Measurements from ENCODE around the gene DMRT2.

Gene DMRT2

GRCh38 chr9:1048231-1048619, 1.9 kb upstream of the DMRT2 start:
- TF ChIP-seq POLR2AphosphoS5 (IDR thresholded peaks at IDR 0.05; ENCODE audit: low read depth, low read length), result no peak
- TF ChIP-seq POLR2A (IDR thresholded peaks at IDR 0.05; ENCODE audit: low read depth, low read length), result no peak
- no peak for TF ChIP-seq TAF1 (IDR thresholded peaks at IDR 0.05; ENCODE audit: borderline replicate concordance, low read depth, low read length)
- FAIRE-seq (no peak), DNase-seq (ENCODE audit: insufficient read length) (no peak)

GRCh38 chr9:1048811-1049210, 1.3 kb upstream of the DMRT2 start:
- FAIRE-seq (no peak), DNase-seq (ENCODE audit: insufficient read length) (no peak)
- no peak for TF ChIP-seq TAF1 (IDR thresholded peaks at IDR 0.05; ENCODE audit: borderline replicate concordance, low read depth, low read length)
- TF ChIP-seq POLR2AphosphoS5 (IDR thresholded peaks at IDR 0.05; ENCODE audit: low read depth, low read length), result no peak
- no peak for TF ChIP-seq POLR2A (IDR thresholded peaks at IDR 0.05; ENCODE audit: low read depth, low read length)

GRCh38 chr9:1049641-1050040, 516 bp upstream of the DMRT2 start:
- FAIRE-seq (no peak), DNase-seq (ENCODE audit: insufficient read length) (no peak)
- TF ChIP-seq TAF1 (IDR thresholded peaks at IDR 0.05; ENCODE audit: borderline replicate concordance, low read depth, low read length), result no peak
- no peak for TF ChIP-seq POLR2A (IDR thresholded peaks at IDR 0.05; ENCODE audit: low read depth, low read length)
- TF ChIP-seq POLR2AphosphoS5 (IDR thresholded peaks at IDR 0.05; ENCODE audit: low read depth, low read length), result no peak

GRCh38 chr9:1051210-1051583, 1.0 kb downstream of the DMRT2 start:
- TF ChIP-seq POLR2AphosphoS5 (IDR thresholded peaks at IDR 0.05; ENCODE audit: low read depth, low read length) (no peak), POLR2A (IDR thresholded peaks at IDR 0.05; ENCODE audit: low read depth, low read length) (no peak), TAF1 (IDR thresholded peaks at IDR 0.05; ENCODE audit: borderline replicate concordance, low read depth, low read length) (no peak)
- FAIRE-seq, result no peak
- DNase-seq (ENCODE audit: insufficient read length), result no peak

- no peak for DNase-seq (ENCODE audit: insufficient read length)
- FAIRE-seq, result no peak
- no peak for TF ChIP-seq POLR2AphosphoS5 (IDR thresholded peaks at IDR 0.05; ENCODE audit: low read depth, low read length)
- no peak for TF ChIP-seq TAF1 (IDR thresholded peaks at IDR 0.05; ENCODE audit: borderline replicate concordance, low read depth, low read length)
- no peak for TF ChIP-seq POLR2A (IDR thresholded peaks at IDR 0.05; ENCODE audit: low read depth, low read length)
Measured at GRCh38 chr9:1051584-1052275, 1.6 kb downstream of the DMRT2 start.

- no peak for TF ChIP-seq POLR2AphosphoS5 (IDR thresholded peaks at IDR 0.05; ENCODE audit: low read depth, low read length)
- TF ChIP-seq POLR2A (IDR thresholded peaks at IDR 0.05; ENCODE audit: low read depth, low read length), result no peak
- no peak for TF ChIP-seq TAF1 (IDR thresholded peaks at IDR 0.05; ENCODE audit: borderline replicate concordance, low read depth, low read length)
- DNase-seq (ENCODE audit: insufficient read length) (no peak), FAIRE-seq (no peak)
Measured at GRCh38 chr9:1052365-1053281, 2.5 kb downstream of the DMRT2 start.

GRCh38 chr9:1053282-1053621, 3.1 kb downstream of the DMRT2 start:
- no peak for DNase-seq (ENCODE audit: insufficient read length)
- TF ChIP-seq TAF1 (IDR thresholded peaks at IDR 0.05; ENCODE audit: borderline replicate concordance, low read depth, low read length), result no peak
- TF ChIP-seq POLR2AphosphoS5 (IDR thresholded peaks at IDR 0.05; ENCODE audit: low read depth, low read length), result no peak
- no peak for TF ChIP-seq POLR2A (IDR thresholded peaks at IDR 0.05; ENCODE audit: low read depth, low read length)
- no peak for FAIRE-seq

GRCh38 chr9:1053986-1054425, 3.8 kb downstream of the DMRT2 start:
- DNase-seq (ENCODE audit: insufficient read length), result no peak
- no peak for FAIRE-seq
- no peak for TF ChIP-seq POLR2A (IDR thresholded peaks at IDR 0.05; ENCODE audit: low read depth, low read length)
- no peak for TF ChIP-seq POLR2AphosphoS5 (IDR thresholded peaks at IDR 0.05; ENCODE audit: low read depth, low read length)
- no peak for TF ChIP-seq TAF1 (IDR thresholded peaks at IDR 0.05; ENCODE audit: borderline replicate concordance, low read depth, low read length)

GRCh38 chr9:1055166-1055565, 5.0 kb downstream of the DMRT2 start:
- DNase-seq (ENCODE audit: insufficient read length) (no peak), FAIRE-seq (no peak)
- TF ChIP-seq POLR2AphosphoS5 (IDR thresholded peaks at IDR 0.05; ENCODE audit: low read depth, low read length) (no peak), TAF1 (IDR thresholded peaks at IDR 0.05; ENCODE audit: borderline replicate concordance, low read depth, low read length) (no peak), POLR2A (IDR thresholded peaks at IDR 0.05; ENCODE audit: low read depth, low read length) (no peak)

- no peak for FAIRE-seq
- DNase-seq (ENCODE audit: insufficient read length), result no peak
- TF ChIP-seq TAF1 (IDR thresholded peaks at IDR 0.05; ENCODE audit: borderline replicate concordance, low read depth, low read length) (no peak), POLR2AphosphoS5 (IDR thresholded peaks at IDR 0.05; ENCODE audit: low read depth, low read length) (no peak), POLR2A (IDR thresholded peaks at IDR 0.05; ENCODE audit: low read depth, low read length) (no peak)
Measured at GRCh38 chr9:1057910-1058309, 7.8 kb downstream of the DMRT2 start.

GRCh38 chr9:1058826-1059487, 8.8 kb downstream of the DMRT2 start:
- DNase-seq (ENCODE audit: insufficient read length), result no peak
- no peak for FAIRE-seq
- TF ChIP-seq POLR2A (IDR thresholded peaks at IDR 0.05; ENCODE audit: low read depth, low read length) (no peak), POLR2AphosphoS5 (IDR thresholded peaks at IDR 0.05; ENCODE audit: low read depth, low read length) (no peak), TAF1 (IDR thresholded peaks at IDR 0.05; ENCODE audit: borderline replicate concordance, low read depth, low read length) (no peak)
